ENCODE results near the gene PAF1.

Gene PAF1

GRCh38 chr19:39423258-39424086, 32.6 kb upstream of the PAF1 start:
- Histone ChIP-seq H3K4me1 (ENCODE audit: insufficient read depth, insufficient read length) (peaks cover 3% of the 10 kb centered on the region), H3K9me3 (ENCODE audit: insufficient read depth, low read length) (no peaks in the 10 kb centered on the region), H3K9ac (ENCODE audit: insufficient read length, low read depth) (no peak overlapping the region), H3K27me3 (ENCODE audit: insufficient read depth, insufficient read length) (no peaks in the 10 kb centered on the region), H3K4me3 (ENCODE audit: insufficient read length, low read depth) (no peak overlapping the region), H3K36me3 (ENCODE audit: insufficient read depth, insufficient read length, low read length) (peaks cover 66% of the 10 kb centered on the region)
- TF ChIP-seq ZNF274 (IDR thresholded peaks at IDR 0.05; ENCODE audit: low read depth, low read length) (no peak), SUZ12 (IDR thresholded peaks at IDR 0.05; ENCODE audit: extremely low read depth, insufficient read depth, insufficient read length) (no peak), YY1 (IDR thresholded peaks at IDR 0.05; ENCODE audit: insufficient read depth, insufficient read length) (no peak)
- DNase-seq (ENCODE audit: low read depth, low spot score): no peak

- TF ChIP-seq ZNF274 (IDR thresholded peaks at IDR 0.05; ENCODE audit: low read depth, low read length): no peak
- no peak for TF ChIP-seq SUZ12 (IDR thresholded peaks at IDR 0.05; ENCODE audit: extremely low read depth, insufficient read depth, insufficient read length)
- no peak for TF ChIP-seq YY1 (IDR thresholded peaks at IDR 0.05; ENCODE audit: insufficient read depth, insufficient read length)
- H3K36me3 ChIP-seq (ENCODE audit: insufficient read depth, insufficient read length, low read length): peaks cover 78% of the 10 kb centered on the region
Measured at GRCh38 chr19:39422020-39422419, 31.1 kb upstream of the PAF1 start.

GRCh38 chr19:39420769-39421168, 29.9 kb upstream of the PAF1 start:
- Histone ChIP-seq H3K36me3 (ENCODE audit: insufficient read depth, insufficient read length, low read length) (peaks cover 86% of the 10 kb centered on the region), H3K9ac (ENCODE audit: insufficient read length, low read depth) (no peak overlapping the region), H3K4me3 (ENCODE audit: insufficient read length, low read depth) (no peak overlapping the region), H3K27me3 (ENCODE audit: insufficient read depth, insufficient read length) (no peaks in the 10 kb centered on the region), H3K4me1 (ENCODE audit: insufficient read depth, insufficient read length) (peaks cover 2% of the 10 kb centered on the region), H3K9me3 (ENCODE audit: insufficient read depth, low read length) (no peaks in the 10 kb centered on the region)
- no peak for DNase-seq (ENCODE audit: low read depth, low spot score)
- TF ChIP-seq YY1 (IDR thresholded peaks at IDR 0.05; ENCODE audit: insufficient read depth, insufficient read length) (no peak), SUZ12 (IDR thresholded peaks at IDR 0.05; ENCODE audit: extremely low read depth, insufficient read depth, insufficient read length) (no peak), ZNF274 (IDR thresholded peaks at IDR 0.05; ENCODE audit: low read depth, low read length) (no peak)

More at GRCh38 chr19:39422020-39422419, 31.1 kb upstream of the PAF1 start:
- no peak for DNase-seq (ENCODE audit: low read depth, low spot score)
- H3K9ac ChIP-seq (ENCODE audit: insufficient read length, low read depth): no peak overlapping the region
- H3K27me3 ChIP-seq (ENCODE audit: insufficient read depth, insufficient read length): no peaks in the 10 kb centered on the region
- H3K9me3 ChIP-seq (ENCODE audit: insufficient read depth, low read length): no peaks in the 10 kb centered on the region
- H3K4me1 ChIP-seq (ENCODE audit: insufficient read depth, insufficient read length): no peaks in the 10 kb centered on the region
- no peak overlapping the region for H3K4me3 ChIP-seq (ENCODE audit: insufficient read length, low read depth)

- H3K36me3 ChIP-seq (ENCODE audit: insufficient read depth, insufficient read length, low read length): peaks cover 80% of the 10 kb centered on the region
- no peaks in the 10 kb centered on the region for H3K9me3 ChIP-seq (ENCODE audit: insufficient read depth, low read length)
- TF ChIP-seq SUZ12 (IDR thresholded peaks at IDR 0.05; ENCODE audit: extremely low read depth, insufficient read depth, insufficient read length): no peak
- no peak for TF ChIP-seq YY1 (IDR thresholded peaks at IDR 0.05; ENCODE audit: insufficient read depth, insufficient read length)
- TF ChIP-seq ZNF274 (IDR thresholded peaks at IDR 0.05; ENCODE audit: low read depth, low read length): no peak
- H3K9ac ChIP-seq (ENCODE audit: insufficient read length, low read depth): no peak overlapping the region
- H3K27me3 ChIP-seq (ENCODE audit: insufficient read depth, insufficient read length): no peaks in the 10 kb centered on the region
- no peak overlapping the region for H3K4me3 ChIP-seq (ENCODE audit: insufficient read length, low read depth)
- peaks cover 9% of the 10 kb centered on the region for H3K4me1 ChIP-seq (ENCODE audit: insufficient read depth, insufficient read length)
- no peak for DNase-seq (ENCODE audit: low read depth, low spot score)
Measured at GRCh38 chr19:39419003-39419402, 28.1 kb upstream of the PAF1 start.

- Histone ChIP-seq H3K9ac (ENCODE audit: insufficient read length, low read depth) (no peak overlapping the region), H3K4me1 (ENCODE audit: insufficient read depth, insufficient read length) (peaks cover 9% of the 10 kb centered on the region), H3K4me3 (ENCODE audit: insufficient read length, low read depth) (no peak overlapping the region), H3K36me3 (ENCODE audit: insufficient read depth, insufficient read length, low read length) (peaks cover 67% of the 10 kb centered on the region), H3K9me3 (ENCODE audit: insufficient read depth, low read length) (no peaks in the 10 kb centered on the region), H3K27me3 (ENCODE audit: insufficient read depth, insufficient read length) (no peaks in the 10 kb centered on the region)
- DNase-seq (ENCODE audit: low read depth, low spot score): no peak
- TF ChIP-seq SUZ12 (IDR thresholded peaks at IDR 0.05; ENCODE audit: extremely low read depth, insufficient read depth, insufficient read length) (no peak), ZNF274 (IDR thresholded peaks at IDR 0.05; ENCODE audit: low read depth, low read length) (no peak), YY1 (IDR thresholded peaks at IDR 0.05; ENCODE audit: insufficient read depth, insufficient read length) (no peak)
Measured at GRCh38 chr19:39417463-39418181, 26.7 kb upstream of the PAF1 start.

- TF ChIP-seq YY1 (IDR thresholded peaks at IDR 0.05; ENCODE audit: insufficient read depth, insufficient read length) (no peak), ZNF274 (IDR thresholded peaks at IDR 0.05; ENCODE audit: low read depth, low read length) (no peak), SUZ12 (IDR thresholded peaks at IDR 0.05; ENCODE audit: extremely low read depth, insufficient read depth, insufficient read length) (no peak)
- H3K9ac ChIP-seq (ENCODE audit: insufficient read length, low read depth): no peak overlapping the region
- H3K27me3 ChIP-seq (ENCODE audit: insufficient read depth, insufficient read length): no peaks in the 10 kb centered on the region
- H3K9me3 ChIP-seq (ENCODE audit: insufficient read depth, low read length): no peaks in the 10 kb centered on the region
- peaks cover 59% of the 10 kb centered on the region for H3K36me3 ChIP-seq (ENCODE audit: insufficient read depth, insufficient read length, low read length)
- DNase-seq (ENCODE audit: low read depth, low spot score): no peak
- peaks cover 9% of the 10 kb centered on the region for H3K4me1 ChIP-seq (ENCODE audit: insufficient read depth, insufficient read length)
- no peak overlapping the region for H3K4me3 ChIP-seq (ENCODE audit: insufficient read length, low read depth)
Measured at GRCh38 chr19:39416152-39417120, 25.5 kb upstream of the PAF1 start.
